ENCODE data around the gene LRRC73. TPM values are rescaled to one million over a fixed set of nuclear protein-coding genes. Genes with fewer than 3 reads are reported as not detected.
A peak's percentile ranks its signal among the peaks of the same experiment; 100 is the strongest.

The LRRC73 gene
- total RNA-seq, 3 donors from 2014 or later = 0.29 to 0.33 TPM; not detected in 1

- no peaks in the 10 kb centered on the region for H3K27me3 ChIP-seq
- TF ChIP-seq CTCF (IDR thresholded peaks at IDR 0.05) (no peak), POLR2AphosphoS5 (IDR thresholded peaks at IDR 0.05) (no peak), POLR2A (IDR thresholded peaks at IDR 0.05) (no peak)
- no peaks in the 10 kb centered on the region for H3K9me3 ChIP-seq
- H3K4me1 ChIP-seq = peaks cover 10 to 12% of the 10 kb centered on the region in 2 donors
- no peak overlapping the region for H3K4me3 ChIP-seq
- intact Hi-C loops (cut with DNase I; ENCODE audit: low total_unique reads) = no loop called here
- peak overlapping the region in 1 of 2 donors; percentile 0 for H3K27ac ChIP-seq
- DNase-seq (ENCODE audit: low spot score in 2 of 2) = no peak
- H3K36me3 ChIP-seq = no peaks in the 10 kb centered on the region
Observed at GRCh38 chr6:43488667-43489276, 21.4 kb downstream of the LRRC73 start.

- no peaks in the 10 kb centered on the region for H3K27me3 ChIP-seq
- no peak overlapping the region for H3K27ac ChIP-seq
- no peak overlapping the region for H3K4me3 ChIP-seq
- H3K9me3 ChIP-seq = no peaks in the 10 kb centered on the region
- DNase-seq (ENCODE audit: low spot score in 2 of 2) = no peak
- H3K4me1 ChIP-seq = peaks cover 0 to 6% of the 10 kb centered on the region in 2 donors
- H3K36me3 ChIP-seq = no peaks in the 10 kb centered on the region
- TF ChIP-seq POLR2AphosphoS5 (IDR thresholded peaks at IDR 0.05) = no peak
- no peak for TF ChIP-seq POLR2A (IDR thresholded peaks at IDR 0.05)
- no peak for TF ChIP-seq CTCF (IDR thresholded peaks at IDR 0.05)
- intact Hi-C loops (cut with DNase I; ENCODE audit: low total_unique reads) = no loop called here
Observed at GRCh38 chr6:43481591-43482236, 28.4 kb downstream of the LRRC73 start.

GRCh38 chr6:43481075-43481474 is 29.1 kb downstream of the LRRC73 start:
- Histone ChIP-seq H3K27me3 (no peaks in the 10 kb centered on the region), H3K9me3 (no peaks in the 10 kb centered on the region), H3K4me1 (peaks cover 0 to 6% of the 10 kb centered on the region in 2 donors), H3K36me3 (no peaks in the 10 kb centered on the region), H3K4me3 (no peak overlapping the region), H3K27ac (no peak overlapping the region)
- intact Hi-C loops (cut with DNase I; ENCODE audit: low total_unique reads) = no loop called here
- DNase-seq (ENCODE audit: low spot score in 2 of 2) = no peak
- TF ChIP-seq POLR2AphosphoS5 (IDR thresholded peaks at IDR 0.05) (no peak), CTCF (IDR thresholded peaks at IDR 0.05) (no peak), POLR2A (IDR thresholded peaks at IDR 0.05) (no peak)

GRCh38 chr6:43478008-43478372 is 32.2 kb downstream of the LRRC73 start:
- no peaks in the 10 kb centered on the region for H3K9me3 ChIP-seq
- peak overlapping the region; percentile 77 to 82 (median 80) for H3K4me3 ChIP-seq
- no peak for TF ChIP-seq POLR2AphosphoS5 (IDR thresholded peaks at IDR 0.05)
- TF ChIP-seq POLR2A (IDR thresholded peaks at IDR 0.05) = no peak
- TF ChIP-seq CTCF (IDR thresholded peaks at IDR 0.05) = no peak
- no peaks in the 10 kb centered on the region for H3K27me3 ChIP-seq
- intact Hi-C loops (cut with DNase I; ENCODE audit: low total_unique reads) = no loop called here
- H3K4me1 ChIP-seq = peaks cover 0 to 6% of the 10 kb centered on the region in 2 donors
- H3K27ac ChIP-seq = peak overlapping the region; percentile 76 to 89
- DNase-seq (ENCODE audit: low spot score in 2 of 2) = no peak
- no peaks in the 10 kb centered on the region for H3K36me3 ChIP-seq

GRCh38 chr6:43477235-43478007 is 32.7 kb downstream of the LRRC73 start, which contains the start of gene TJAP1:
TJAP1 (plus strand) TSS chr6:43477570; CDS start chr6:43499002, 21,432 bp downstream.
- intact Hi-C loops (cut with DNase I; ENCODE audit: low total_unique reads) = no loop called here
- peak; percentile 93 to 95 for DNase-seq (ENCODE audit: low spot score in 2 of 2)

More at GRCh38 chr6:43477235-43478007, 32.7 kb downstream of the LRRC73 start, which contains the start of gene TJAP1:
- Histone ChIP-seq H3K27ac (peak within 1 kb of the TSS; percentile 76 to 89), H3K9me3 (no peaks in the 10 kb centered on the region), H3K4me1 (peaks cover 0 to 6% of the 10 kb centered on the region in 2 donors), H3K27me3 (no peaks in the 10 kb centered on the region), H3K4me3 (peak within 1 kb of the TSS; percentile 77 to 82 (median 80)), H3K36me3 (no peaks in the 10 kb centered on the region)
- TF ChIP-seq POLR2A (IDR thresholded peaks at IDR 0.05) = peak; percentile 75
- no peak for TF ChIP-seq CTCF (IDR thresholded peaks at IDR 0.05)
- peak in 2 of 3 donors; percentile 72 to 90 for TF ChIP-seq POLR2AphosphoS5 (IDR thresholded peaks at IDR 0.05)

Data from breast epithelium (tissue), 4 donors.